ENCODE measurements around the gene USP40.

USP40 gene

DNA sequence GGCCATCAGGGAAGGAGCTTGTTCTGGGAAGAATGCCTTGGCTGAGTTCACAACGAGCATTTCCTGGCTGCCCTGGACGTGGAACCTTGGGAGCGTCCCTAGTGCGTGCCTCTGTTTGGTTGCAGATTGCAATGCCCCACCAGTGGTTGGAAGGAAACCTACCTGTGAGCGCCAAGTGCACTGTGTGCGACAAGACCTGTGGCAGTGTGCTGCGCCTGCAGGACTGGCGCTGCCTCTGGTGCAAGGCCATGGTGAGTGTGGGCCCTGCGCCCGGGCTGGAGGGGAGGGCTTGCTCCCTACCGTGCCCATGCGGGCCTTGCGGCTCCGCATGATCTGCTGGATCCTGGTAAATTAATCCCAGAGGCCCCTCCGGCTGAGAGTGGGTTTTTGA lies 130.4 kb downstream of the USP40 start:
- TF ChIP-seq, protein P1, sequence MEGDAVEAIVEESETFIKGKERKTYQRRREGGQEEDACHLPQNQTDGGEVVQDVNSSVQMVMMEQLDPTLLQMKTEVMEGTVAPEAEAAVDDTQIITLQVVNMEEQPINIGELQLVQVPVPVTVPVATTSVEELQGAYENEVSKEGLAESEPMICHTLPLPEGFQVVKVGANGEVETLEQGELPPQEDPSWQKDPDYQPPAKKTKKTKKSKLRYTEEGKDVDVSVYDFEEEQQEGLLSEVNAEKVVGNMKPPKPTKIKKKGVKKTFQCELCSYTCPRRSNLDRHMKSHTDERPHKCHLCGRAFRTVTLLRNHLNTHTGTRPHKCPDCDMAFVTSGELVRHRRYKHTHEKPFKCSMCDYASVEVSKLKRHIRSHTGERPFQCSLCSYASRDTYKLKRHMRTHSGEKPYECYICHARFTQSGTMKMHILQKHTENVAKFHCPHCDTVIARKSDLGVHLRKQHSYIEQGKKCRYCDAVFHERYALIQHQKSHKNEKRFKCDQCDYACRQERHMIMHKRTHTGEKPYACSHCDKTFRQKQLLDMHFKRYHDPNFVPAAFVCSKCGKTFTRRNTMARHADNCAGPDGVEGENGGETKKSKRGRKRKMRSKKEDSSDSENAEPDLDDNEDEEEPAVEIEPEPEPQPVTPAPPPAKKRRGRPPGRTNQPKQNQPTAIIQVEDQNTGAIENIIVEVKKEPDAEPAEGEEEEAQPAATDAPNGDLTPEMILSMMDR (IDR thresholded peaks at IDR 0.05): no peak
- no peak for DNase-seq
- no peak overlapping the region for H3K27ac Mint-ChIP-seq
- peaks cover 27% of the 10 kb centered on the region for H3K36me3 Mint-ChIP-seq (ENCODE audit: low read depth)
- peaks cover 6% of the 10 kb centered on the region for H3K9me3 Mint-ChIP-seq
- no peak overlapping the region for H3K4me3 Mint-ChIP-seq
- H3K27me3 Mint-ChIP-seq (ENCODE audit: low read depth, poor library complexity): no peaks in the 10 kb centered on the region
- H3K4me1 Mint-ChIP-seq: peaks cover 12% of the 10 kb centered on the region

DNA sequence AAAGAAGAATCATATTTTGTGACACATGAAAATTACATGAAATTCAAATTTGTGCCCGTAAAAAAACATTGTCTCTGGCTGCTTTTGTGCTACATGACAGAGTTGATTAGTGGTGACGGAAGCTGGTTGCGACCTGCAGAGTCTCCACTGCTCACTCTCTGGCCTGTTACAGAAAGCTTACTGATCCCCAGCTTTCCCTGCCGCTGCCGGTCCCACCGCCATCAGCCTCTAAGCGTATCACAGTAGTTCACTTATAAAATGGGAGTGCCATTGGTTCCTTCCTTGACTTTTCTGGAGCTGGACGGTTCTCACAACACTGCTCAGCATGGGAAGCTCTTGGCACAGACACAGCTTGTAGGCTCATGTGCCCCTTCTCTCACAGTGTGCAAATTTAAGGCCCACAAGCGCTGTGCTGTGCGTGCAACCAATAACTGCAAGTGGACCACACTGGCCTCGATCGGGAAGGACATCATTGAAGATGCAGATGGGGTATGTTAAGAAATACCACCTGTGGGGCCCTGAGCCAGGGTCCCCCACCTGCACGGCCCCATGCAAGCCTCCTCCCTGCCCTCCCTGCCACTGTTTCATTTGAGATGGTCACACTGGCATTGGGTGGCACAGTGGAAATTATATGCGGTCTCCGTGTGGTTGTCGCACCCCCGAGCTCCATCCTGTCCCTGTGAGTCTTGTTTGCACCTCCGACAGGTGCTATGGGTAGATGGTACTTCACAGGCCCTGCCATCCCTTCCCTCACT lies 131.0 kb downstream of the USP40 start:
- peaks cover 6% of the 10 kb centered on the region for H3K9me3 Mint-ChIP-seq
- TF ChIP-seq, protein P1 (IDR thresholded peaks at IDR 0.05): no peak
- H3K27ac Mint-ChIP-seq: no peak overlapping the region
- no peak overlapping the region for H3K4me3 Mint-ChIP-seq
- no peak for DNase-seq
- peaks cover 12% of the 10 kb centered on the region for H3K4me1 Mint-ChIP-seq
- H3K36me3 Mint-ChIP-seq (ENCODE audit: low read depth): peaks cover 31% of the 10 kb centered on the region
- H3K27me3 Mint-ChIP-seq (ENCODE audit: low read depth, poor library complexity): no peaks in the 10 kb centered on the region

DNA sequence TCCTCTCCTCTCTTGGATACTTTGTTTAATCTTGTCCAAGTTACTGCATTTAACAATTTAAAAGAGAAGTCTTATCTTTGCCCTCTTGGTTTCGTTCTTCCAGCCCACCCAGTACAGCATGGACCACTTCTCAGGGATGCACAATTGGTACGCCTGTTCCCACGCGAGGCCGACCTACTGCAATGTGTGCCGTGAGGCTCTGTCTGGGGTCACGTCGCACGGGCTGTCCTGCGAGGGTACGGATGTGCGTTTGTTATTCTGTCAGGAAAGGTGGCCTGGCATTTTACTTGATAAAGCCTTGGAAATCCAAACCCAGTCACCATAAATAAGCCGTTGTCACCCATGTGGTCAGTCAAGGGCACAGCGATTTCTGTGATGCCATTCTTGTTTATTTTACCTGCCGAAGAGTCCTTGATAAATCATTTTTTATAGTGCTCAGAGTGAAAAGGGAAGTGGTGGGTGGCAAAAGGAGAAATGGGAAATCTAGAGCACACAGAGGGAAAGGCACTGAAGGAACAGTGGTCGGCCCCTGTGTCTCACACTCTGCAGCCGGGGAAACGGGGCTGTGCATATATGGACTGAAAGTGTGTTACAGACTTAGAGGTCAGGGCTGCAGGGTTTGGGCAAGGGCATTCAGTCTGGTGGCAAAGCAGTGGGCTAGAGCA lies 131.8 kb downstream of the USP40 start:
- Mint-ChIP-seq H3K9me3 (peaks cover 6% of the 10 kb centered on the region), H3K36me3 (ENCODE audit: low read depth) (peaks cover 31% of the 10 kb centered on the region), H3K4me3 (no peak overlapping the region), H3K27ac (peak overlapping the region; percentile 58), H3K4me1 (peaks cover 13% of the 10 kb centered on the region), H3K27me3 (ENCODE audit: low read depth, poor library complexity) (no peaks in the 10 kb centered on the region)
- no peak for DNase-seq
- TF ChIP-seq, protein P1 (IDR thresholded peaks at IDR 0.05): no peak

DNA sequence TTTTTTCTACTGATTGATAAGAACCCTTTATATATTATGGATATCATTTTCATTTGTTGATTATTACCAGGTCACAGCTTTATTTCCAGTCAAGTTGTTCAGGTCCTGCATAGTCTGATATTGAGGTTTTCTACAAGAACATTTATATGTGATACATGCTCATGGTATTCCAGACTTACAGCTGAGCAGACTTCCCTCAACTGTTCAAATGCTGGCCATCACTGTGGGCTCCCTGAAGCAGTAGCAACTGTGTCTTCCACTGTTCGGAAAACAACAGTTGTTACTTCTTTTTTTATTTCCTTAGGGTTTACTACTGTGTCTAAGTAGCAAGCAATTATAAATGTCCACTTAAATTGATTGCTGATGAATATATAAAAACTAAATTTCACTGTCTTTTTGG lies 132.8 kb downstream of the USP40 start:
- Mint-ChIP-seq H3K4me1 (peaks cover 23% of the 10 kb centered on the region), H3K27ac (no peak overlapping the region), H3K4me3 (no peak overlapping the region), H3K9me3 (peaks cover 6% of the 10 kb centered on the region), H3K36me3 (ENCODE audit: low read depth) (peaks cover 27% of the 10 kb centered on the region), H3K27me3 (ENCODE audit: low read depth, poor library complexity) (no peaks in the 10 kb centered on the region)
- no peak for DNase-seq
- TF ChIP-seq, protein P1 (IDR thresholded peaks at IDR 0.05): no peak

DNA sequence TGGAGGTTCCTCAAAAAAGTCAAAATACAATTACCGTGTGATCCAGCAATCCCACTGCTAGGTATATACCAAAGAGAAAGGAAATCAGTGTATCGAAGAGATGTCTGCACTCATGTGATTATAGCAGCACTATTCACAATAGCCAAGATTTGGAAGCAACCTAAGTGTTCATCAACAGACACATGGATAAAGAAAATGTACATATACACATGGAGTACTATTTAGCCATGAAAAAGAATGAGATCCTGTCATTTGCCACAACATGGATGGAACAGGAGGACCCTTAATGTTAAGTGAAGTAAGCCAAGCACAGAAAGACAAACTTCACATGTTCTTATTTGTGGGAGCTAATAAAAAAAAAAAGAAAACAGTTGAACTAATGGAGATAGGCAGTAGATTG lies 133.6 kb downstream of the USP40 start:
- no peak for DNase-seq
- peaks cover 6% of the 10 kb centered on the region for H3K9me3 Mint-ChIP-seq
- H3K4me3 Mint-ChIP-seq: no peak overlapping the region
- H3K4me1 Mint-ChIP-seq: peaks cover 23% of the 10 kb centered on the region
- H3K27ac Mint-ChIP-seq: no peak overlapping the region
- TF ChIP-seq, protein P1 (IDR thresholded peaks at IDR 0.05): no peak
- peaks cover 23% of the 10 kb centered on the region for H3K36me3 Mint-ChIP-seq (ENCODE audit: low read depth)
- H3K27me3 Mint-ChIP-seq (ENCODE audit: low read depth, poor library complexity): no peaks in the 10 kb centered on the region
